Endothelial cell of umbilical vein (primary cell): ENCODE results near the gene CAND2. TPM values are rescaled to one million over a fixed set of nuclear protein-coding genes. Genes with fewer than 3 reads are reported as not detected.

Source experiments
- BruUV-seq: library from RNA; stranded (reverse); fragments of 400-500 nt; replicated peaks from 2 replicates; lab custom pipeline; 2021; lab: Mats Ljungman, UMichigan
- CTCF ChIA-PET: fragments of 300-600, 350-600 bp; sonication (Branson Sonifier 250); formaldehyde crosslinking; loops from one replicate; lab custom pipeline; 2021; ENCODE audit warnings: antibody characterized with exemption, inconsistent platforms; lab: Charles Lee
- POLR2A ChIA-PET: fragments of 300-600, 350-600 bp; sonication (Branson Sonifier 250); formaldehyde crosslinking; loops from one replicate; lab custom pipeline; 2021; ENCODE audit warnings: antibody characterized with exemption, inconsistent platforms; lab: Charles Lee
- DNase-seq: peaks from one replicate; pipeline ENCODE4 v3.0.0-alpha.2; 2011; ENCODE audit warnings: low read depth, low spot score
- FAIRE-seq: peaks from 2 replicates; lab custom pipeline; 2011; peaks lifted over from hg19 to GRCh38; lab: Jason Lieb, UNC
- H2AFZ ChIP-seq: 2 replicates; pipeline ENCODE4 v1.6.0; 2012; ENCODE audit warnings: low read depth, low read length, control low read depth, inconsistent platforms
- H3K27ac ChIP-seq: 2 replicates; pipeline ENCODE4 v1.5.1; 2011; ENCODE audit warnings: low read depth, mild to moderate bottlenecking, control low read depth, low read length, moderate library complexity; ENCODE audit not compliant: insufficient read depth
- H3K27me3 ChIP-seq, 2 experiments: 2 replicates each; pipeline versions ENCODE4 v1.6.0 to v1.6.1; 2011; ENCODE audit warnings: low read length in 2 of 2, mixed read lengths in 1 of 2; ENCODE audit not compliant: control insufficient read depth in 2 of 2, insufficient read depth in 2 of 2
- H3K36me3 ChIP-seq, 2 experiments: 2 replicates in 1 of 2; 3 replicates in 1 of 2; pipeline ENCODE4 v1.5.1; 2011; ENCODE audit warnings: low read length in 2 of 2, mild to moderate bottlenecking in 1 of 2, moderate library complexity in 1 of 2; ENCODE audit not compliant: control insufficient read depth in 2 of 2, insufficient read depth in 2 of 2; ENCODE audit errors: extremely low read depth in 1 of 2
- H3K4me1 ChIP-seq: 3 replicates; pipeline ENCODE4 v1.5.1; 2011; ENCODE audit warnings: mild to moderate bottlenecking, low read length; ENCODE audit not compliant: control insufficient read depth, insufficient read depth; ENCODE audit errors: extremely low read depth
- H3K4me2 ChIP-seq: 2 replicates; pipeline ENCODE4 v1.6.1; 2011; ENCODE audit warnings: low read length, control low read depth, mixed read lengths; ENCODE audit not compliant: insufficient read depth
- H3K4me3 ChIP-seq, 3 experiments: fragments of 200-600 bp in 1 of 3; sonication (generic), shearing (Covaris generic) in 1 of 3; replicated peaks in 1 of 3; 2 replicates each; pipeline ENCODE4 v1.5.1; 2011 to 2016; ENCODE audit warnings: control low read depth in 3 of 3, low read length in 3 of 3, mild to moderate bottlenecking in 2 of 3, inconsistent platforms in 1 of 3, low read depth in 1 of 3, moderate library complexity in 1 of 3; ENCODE audit not compliant: insufficient read depth in 1 of 3
- H3K79me2 ChIP-seq: 2 replicates; pipeline ENCODE4 v1.6.0; 2012; ENCODE audit warnings: low read length, inconsistent platforms; ENCODE audit not compliant: control insufficient read depth, insufficient read depth
- H3K9ac ChIP-seq: replicated peaks from 2 replicates; pipeline ENCODE3; 2011; ENCODE audit warnings: low read length, control low read depth; ENCODE audit not compliant: insufficient read depth; ENCODE audit errors: extremely low read depth
- H3K9me1 ChIP-seq: replicated peaks from 3 replicates; pipeline ENCODE4 v1.6.0; 2011; ENCODE audit warnings: mild to moderate bottlenecking, low read length; ENCODE audit not compliant: control insufficient read depth, insufficient read depth; ENCODE audit errors: extremely low read depth
- H3K9me3 ChIP-seq: replicated peaks from 2 replicates; pipeline ENCODE4 v1.5.1; 2012; ENCODE audit warnings: low read length, inconsistent platforms; ENCODE audit not compliant: control insufficient read depth, insufficient read depth
- H4K20me1 ChIP-seq: replicated peaks from 2 replicates; pipeline ENCODE3; 2011; ENCODE audit warnings: mild to moderate bottlenecking, low read length; ENCODE audit not compliant: control insufficient read depth, insufficient read depth; ENCODE audit errors: extremely low read depth
- CTCF ChIP-seq, 2 donors: IDR thresholded peaks; 1 replicate in 1 of 2; 2 replicates in 1 of 2; pipeline ENCODE4 v1.5.1; 2011; ENCODE audit warnings: low read length in 2 of 2, mild to moderate bottlenecking in 2 of 2, moderate library complexity in 2 of 2, control low read depth in 1 of 2, inconsistent platforms in 1 of 2, low read depth in 1 of 2; ENCODE audit not compliant: insufficient read depth in 1 of 2; ENCODE audit errors: extremely low read depth in 1 of 2
- EZH2 ChIP-seq: IDR thresholded peaks from 2 replicates; pipeline ENCODE4 v1.6.1; 2012; ENCODE audit warnings: borderline replicate concordance, low read depth, mild to moderate bottlenecking, moderate library complexity, low read length, inconsistent platforms; ENCODE audit not compliant: severe bottlenecking
- FOS ChIP-seq: IDR thresholded peaks from 2 replicates; pipeline ENCODE4 v1.6.1; 2011; ENCODE audit warnings: mild to moderate bottlenecking, low read length, moderate library complexity, borderline replicate concordance; ENCODE audit not compliant: insufficient read depth
- GATA2 ChIP-seq: IDR thresholded peaks from 2 replicates; pipeline ENCODE4 v1.7.0; 2011; ENCODE audit warnings: low read depth, mild to moderate bottlenecking, moderate library complexity, mixed read lengths, low read length; ENCODE audit not compliant: insufficient read length, insufficient read depth
- JUN ChIP-seq: IDR thresholded peaks from 2 replicates; pipeline ENCODE4 v1.6.1; 2011; ENCODE audit warnings: borderline replicate concordance, low read depth; ENCODE audit not compliant: insufficient read length, insufficient read depth
- MYC ChIP-seq: IDR thresholded peaks from one replicate; pipeline ENCODE4 v1.6.1; 2011; ENCODE audit warnings: mild to moderate bottlenecking, low read depth, low read length
- POLR2A ChIP-seq: IDR thresholded peaks from 2 replicates; pipeline ENCODE4 v1.6.1; 2012; ENCODE audit warnings: low read depth, mild to moderate bottlenecking, control low read depth, low read length
- POLR2AphosphoS5 ChIP-seq: IDR thresholded peaks from 2 replicates; pipeline ENCODE4 v1.6.1; 2012; ENCODE audit warnings: low read depth, mild to moderate bottlenecking, control low read depth, low read length, moderate library complexity; ENCODE audit not compliant: insufficient read depth
- dilution Hi-C: fragments of 300-500 bp; cut with MboI; formaldehyde crosslinking; loops from one replicate; pipeline ENCODE4 v1.15.0; 2019; ENCODE audit warnings: low sequenced_read_pairs; ENCODE audit not compliant: extremely low pct_ligation_motif_present
- intact Hi-C: fragments of 100-400 bp; cut with micrococcal nuclease; formaldehyde crosslinking; loops from one replicate; pipeline ENCODE4 v1.10.0; 2022
- polyA plus RNA-seq, 4 experiments: library from polyadenylated mRNA; depleted of rRNA in 3 of 4; stranded (reverse) in 3 of 4; unstranded in 1 of 4; fragments of >200 nt; gene quantifications; 2 replicates each; pipeline versions ENCODE4 v1.2.1 to v1.2.3, GENCODE V29; 2011 to 2012; ENCODE audit warnings: missing spikeins in 1 of 4
- total RNA-seq: library from RNA; stranded (reverse); gene quantifications from 2 replicates; pipeline ENCODE4 v1.2.3, GENCODE V29; 2021
- TF ChIP-seq, protein P1 (sequence below): IDR thresholded peaks from 2 replicates; pipeline ENCODE4 v1.6.1; 2011; ENCODE audit not compliant: insufficient read depth, insufficient read length

The CAND2 gene
- total and polyA plus RNA-seq, 2 donors (not counting 3 experiments of a cell fraction or from before 2014, with no cell fraction given), result 7.1 to 11.0 TPM

GRCh38 chr3:12771236-12771635, 25.2 kb upstream of the CAND2 start:
- H3K9ac ChIP-seq, result no peak overlapping the region
- no peak overlapping the region for H3K27ac ChIP-seq
- peaks cover 8% of the 10 kb centered on the region for H3K4me1 ChIP-seq
- no peak overlapping the region for H3K4me3 ChIP-seq
- no peaks in the 10 kb centered on the region for H3K9me1 ChIP-seq
- H3K79me2 ChIP-seq, result no peaks in the 10 kb centered on the region
- no peaks in the 10 kb centered on the region for H4K20me1 ChIP-seq
- peaks cover 3 to 5% of the 10 kb centered on the region in 2 experiments for H3K27me3 ChIP-seq
- POLR2A ChIA-PET, result no interaction called here
- dilution Hi-C loops, result no loop called here
- H3K9me3 ChIP-seq, result no peaks in the 10 kb centered on the region
- H2AFZ ChIP-seq, result no peak overlapping the region
- FAIRE-seq, result no peak
- intact Hi-C loops, result no loop called here
- no peak for TF ChIP-seq GATA2
- TF ChIP-seq JUN, result no peak
- TF ChIP-seq FOS, result no peak
- TF ChIP-seq POLR2A, result no peak
- TF ChIP-seq POLR2AphosphoS5, result no peak
- no peak for TF ChIP-seq MYC
- TF ChIP-seq, protein P1, sequence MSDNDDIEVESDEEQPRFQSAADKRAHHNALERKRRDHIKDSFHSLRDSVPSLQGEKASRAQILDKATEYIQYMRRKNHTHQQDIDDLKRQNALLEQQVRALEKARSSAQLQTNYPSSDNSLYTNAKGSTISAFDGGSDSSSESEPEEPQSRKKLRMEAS, result no peak
- TF ChIP-seq CTCF (IDR thresholded peaks at IDR 0.05; ENCODE audit: extremely low read depth in 1 of 2, insufficient read depth in 1 of 2, low read depth in 1 of 2, low read length in 2 of 2), result no peak
- TF ChIP-seq EZH2, result no peak
- CTCF ChIA-PET, result no interaction called here
- H3K36me3 ChIP-seq, result no peaks in the 10 kb centered on the region
- DNase-seq, result no peak
- no peak overlapping the region for H3K4me2 ChIP-seq
- BruUV-seq, result no TSS peak
